HG03342 (cell line): ENCODE measurements around the gene VAC14.
"Not testable (repeated sequence)": the region's sequence is repeated elsewhere in the genome, so short reads cannot be mapped to it uniquely, and the experiment has no call there.

Source experiments
- ATAC-seq: cut with Tn5 transposase; IDR thresholded peaks from one replicate; pipeline ENCODE4 v1.9.1; 2021; ENCODE audit warnings: mild to moderate bottlenecking, moderate library complexity; ENCODE audit not compliant: unreplicated experiment

The VAC14 gene

DNA sequence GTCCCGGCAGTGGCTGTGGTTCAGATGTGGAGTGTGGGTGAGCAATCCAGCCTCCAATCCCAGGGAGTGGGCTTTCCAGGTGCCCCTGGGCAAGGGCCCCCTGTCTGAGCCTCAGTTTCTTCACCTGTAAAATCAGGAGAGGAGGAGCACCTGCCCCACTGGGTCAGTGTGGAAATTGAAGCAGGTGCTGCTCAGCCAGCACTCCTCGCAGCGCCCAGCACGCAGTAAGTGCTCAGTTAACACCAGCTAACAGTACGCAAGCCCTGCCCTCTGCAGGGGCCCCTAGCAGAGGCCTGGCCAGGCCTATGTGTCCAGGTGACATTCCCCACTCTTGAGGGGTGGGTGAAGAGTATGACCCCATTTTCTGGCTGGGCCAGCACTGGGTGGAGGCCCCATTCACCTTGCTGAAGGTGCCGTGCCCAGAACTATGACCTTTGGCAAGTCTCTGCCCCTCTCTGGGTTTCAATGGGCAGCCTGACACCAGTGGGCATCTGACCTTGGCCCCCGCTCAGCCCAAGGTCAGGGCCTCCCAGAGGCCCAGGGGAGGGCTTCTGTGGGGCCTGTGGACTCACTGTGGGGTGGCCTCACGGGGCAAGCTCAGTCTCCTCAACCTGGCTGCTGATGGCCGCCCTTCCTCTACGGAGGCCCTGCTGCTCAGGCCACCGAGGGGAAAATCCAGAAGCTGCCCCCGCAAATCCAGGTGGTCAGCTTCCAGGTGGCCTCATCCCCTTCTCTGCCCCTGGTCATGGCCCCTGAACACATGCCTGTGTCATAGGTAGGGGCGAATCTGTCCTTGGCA lies 117.6 kb downstream of the VAC14 start:
- ATAC-seq, result no peak

DNA sequence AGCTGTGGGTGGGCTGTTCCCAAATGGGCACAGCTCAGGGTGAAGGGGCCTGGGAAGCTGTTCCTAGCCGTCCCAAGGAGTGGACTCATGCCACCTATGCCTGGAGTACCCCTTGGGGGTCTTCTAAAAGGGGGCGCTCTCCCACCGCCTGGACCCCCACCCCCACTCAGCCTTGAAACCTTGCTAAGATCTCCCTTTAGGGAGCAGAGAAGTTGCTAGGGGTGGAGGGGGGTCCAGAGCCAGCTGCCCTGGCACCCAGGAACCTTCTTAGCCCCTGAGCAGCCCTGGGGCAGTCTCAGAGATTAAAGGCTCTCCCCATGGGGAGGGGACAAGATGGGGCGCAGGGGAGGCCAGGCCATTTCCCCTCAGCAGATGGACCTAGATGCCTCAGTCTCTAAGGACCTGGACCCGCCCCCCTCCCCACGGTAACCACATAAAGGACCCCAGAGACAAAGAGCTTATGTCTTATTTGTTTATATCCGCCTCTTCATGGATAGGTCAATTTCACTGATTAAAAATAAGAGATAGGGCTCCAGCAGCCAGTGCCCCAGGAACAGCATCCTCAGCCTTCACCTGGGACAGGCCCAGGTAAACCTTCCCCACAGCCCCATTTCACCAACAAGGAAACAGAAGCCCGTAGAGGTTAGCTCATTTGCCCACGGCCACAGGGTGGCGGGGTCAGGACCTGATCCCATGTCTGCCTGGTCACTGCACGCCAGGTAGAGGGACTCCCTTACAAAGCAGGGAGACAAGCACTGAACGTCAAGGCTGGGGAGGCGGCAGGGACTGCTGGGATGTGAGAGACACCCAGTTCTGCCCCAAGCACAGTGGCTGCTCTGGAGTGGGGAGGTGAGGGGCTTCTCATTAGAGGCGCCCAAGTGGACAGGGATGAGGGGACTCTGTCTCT lies 118.5 kb downstream of the VAC14 start:
- ATAC-seq, result no peak

DNA sequence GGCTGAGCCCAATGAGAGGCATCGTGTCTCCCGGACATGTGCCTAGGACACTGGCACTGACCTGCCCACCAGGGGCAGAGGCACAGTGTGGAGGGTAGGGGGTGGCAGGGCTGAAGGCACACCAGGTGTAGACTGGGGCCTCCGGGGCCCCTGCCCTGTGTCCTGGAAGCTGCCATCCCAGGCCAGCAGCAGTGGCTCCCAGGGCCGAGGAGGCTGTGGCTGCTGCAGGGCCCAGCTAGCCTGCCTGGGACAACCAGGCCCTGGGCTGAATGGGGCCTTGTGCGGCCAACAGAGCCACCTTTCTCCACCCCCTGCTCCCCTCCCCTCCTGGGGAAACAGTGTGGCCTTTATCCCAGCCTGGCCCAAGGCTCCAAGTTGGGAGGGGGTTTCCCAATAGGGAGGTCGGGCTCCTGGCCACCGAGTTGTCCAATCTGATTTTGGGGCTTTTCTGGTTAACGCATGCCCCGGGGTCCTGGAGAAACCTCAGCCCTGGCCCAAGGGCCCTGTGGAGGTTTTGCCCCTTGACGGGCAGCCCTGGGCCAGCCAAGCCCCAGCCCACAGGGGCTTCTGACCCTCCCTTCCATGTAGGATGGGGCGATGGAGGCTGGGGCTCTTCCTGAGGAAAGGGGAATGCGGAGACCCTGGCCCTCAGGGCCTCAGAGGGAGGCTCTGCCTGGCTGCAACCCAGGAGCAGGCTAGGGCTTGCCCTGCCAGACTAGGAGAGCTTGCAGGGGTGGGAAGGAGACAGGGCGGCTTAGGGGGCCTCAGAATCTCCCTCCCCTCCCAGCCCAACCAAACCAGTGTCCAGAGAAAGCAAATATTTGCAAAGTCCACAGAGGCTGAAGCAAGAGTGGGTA lies 119.3 kb downstream of the VAC14 start:
- no peak for ATAC-seq

DNA sequence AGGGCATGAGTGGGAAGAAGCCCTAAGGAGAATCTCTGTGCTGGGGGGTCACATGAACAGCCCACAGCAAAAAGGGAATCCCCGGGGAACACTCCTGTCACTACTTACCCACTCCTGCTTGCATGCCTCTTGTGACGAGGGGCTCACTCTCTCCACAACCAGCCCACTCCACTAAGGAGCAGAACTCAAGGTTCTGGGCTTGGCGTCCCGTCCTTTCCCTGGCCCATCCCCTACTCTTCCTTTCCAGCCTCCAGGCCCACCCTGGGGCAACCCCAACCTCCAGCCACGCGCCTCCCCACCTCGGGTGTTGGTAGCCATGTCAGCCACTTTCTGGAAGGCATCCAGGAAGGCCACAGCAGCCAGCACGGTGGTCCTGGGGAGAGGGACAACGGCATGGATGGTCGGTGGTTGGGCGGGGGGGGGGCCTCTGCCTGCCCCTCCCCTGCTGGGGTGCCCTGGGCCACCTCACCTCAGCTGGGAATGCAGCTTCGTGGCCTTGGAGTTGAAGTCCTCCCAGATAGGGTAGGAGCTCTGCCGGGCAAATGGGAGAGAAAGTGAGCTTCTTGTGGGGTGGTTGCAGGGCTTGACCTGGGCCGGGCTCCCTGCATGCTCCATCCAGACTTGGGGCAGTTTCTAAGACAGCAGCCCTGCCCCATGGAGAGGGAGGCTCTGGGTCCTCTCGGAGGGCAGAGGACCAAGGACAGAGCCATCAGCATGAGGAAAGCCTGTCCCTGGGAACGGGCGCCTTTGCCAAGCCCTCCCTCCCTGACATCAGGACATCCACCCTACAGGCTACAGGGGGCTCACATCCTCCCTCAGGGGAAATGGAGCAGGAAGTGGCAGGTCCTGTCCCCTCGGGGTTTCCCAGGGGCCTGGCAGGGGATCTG lies 120.2 kb downstream of the VAC14 start:
- no peak for ATAC-seq

DNA sequence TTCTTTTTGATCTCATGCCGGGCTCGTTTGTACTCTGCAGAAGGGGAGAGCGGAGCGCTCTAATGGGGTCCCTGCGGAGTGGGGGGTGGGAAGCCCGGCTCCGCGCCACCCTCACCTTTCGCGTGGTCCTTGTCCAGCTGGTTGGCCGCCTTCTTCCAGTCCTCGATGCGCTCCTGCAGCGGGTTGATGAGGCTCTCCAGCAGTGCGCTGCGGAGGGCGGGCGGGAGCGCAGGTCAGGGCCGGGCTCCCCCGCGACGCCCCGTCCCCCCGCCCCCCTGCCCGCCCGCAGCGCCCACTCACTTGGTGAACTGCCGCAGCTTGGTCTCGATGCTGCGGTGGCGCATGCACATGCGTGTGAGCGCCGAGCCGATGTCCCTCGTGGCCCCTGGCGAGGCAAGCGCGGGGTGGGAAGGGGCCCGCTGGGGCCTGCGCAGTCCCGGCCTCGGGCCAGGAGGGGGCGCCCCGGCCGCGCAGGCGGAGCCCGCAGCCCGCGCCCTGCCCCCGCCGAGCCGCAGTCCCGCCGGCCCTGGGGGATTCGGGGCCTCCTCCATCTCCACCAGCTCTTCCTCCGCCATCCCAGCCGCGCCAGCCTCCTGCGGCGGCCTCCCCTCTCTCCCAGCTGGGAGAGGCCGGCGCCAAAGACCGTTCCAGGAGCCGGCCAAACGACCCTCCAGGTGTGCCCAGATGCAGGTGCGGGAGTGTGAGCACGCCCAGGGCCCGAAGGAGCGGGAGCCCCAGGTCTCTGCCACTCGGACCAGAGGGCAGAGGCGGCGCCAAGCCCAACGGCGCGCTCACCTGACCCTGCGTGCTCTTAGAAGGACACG lies 121.1 kb downstream of the VAC14 start:
- ATAC-seq, result no peak

DNA sequence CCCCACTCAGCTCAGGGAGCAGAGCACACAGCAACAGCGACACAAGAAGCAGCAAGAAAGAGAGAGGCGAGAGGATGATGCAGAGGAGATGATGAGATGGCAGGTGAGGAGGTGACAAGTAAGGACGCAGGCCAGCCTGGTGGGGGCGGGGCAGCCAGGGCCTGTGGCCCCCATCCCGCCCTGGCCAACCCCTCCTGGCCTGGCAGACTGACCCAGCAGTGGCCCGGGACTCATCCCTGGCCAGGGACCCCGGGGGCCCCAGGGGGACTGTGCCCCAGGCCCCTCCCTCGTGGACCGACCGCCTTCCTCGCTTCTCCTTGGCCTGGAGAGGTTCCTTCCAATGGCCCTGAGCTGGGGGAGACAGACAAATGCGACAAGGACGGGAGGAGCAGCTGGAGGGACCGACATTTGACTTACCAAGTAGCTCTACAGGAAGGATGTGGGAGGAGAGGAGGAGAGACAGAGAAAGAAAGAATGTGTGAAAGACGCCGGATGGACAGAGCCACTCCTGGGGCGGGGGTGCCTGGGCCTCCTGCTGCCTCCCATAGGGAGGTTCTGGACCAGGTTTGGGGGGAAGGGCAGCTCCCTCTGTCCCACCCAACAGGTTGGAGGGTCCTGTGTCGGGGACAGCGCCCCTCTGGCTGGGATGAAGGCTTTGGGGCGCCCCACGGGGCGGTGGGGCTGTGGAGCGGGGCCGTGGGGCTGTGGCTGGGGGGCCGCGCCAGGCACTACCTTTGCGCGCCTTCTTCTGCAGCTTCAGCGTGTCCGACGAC lies 121.9 kb downstream of the VAC14 start:
- no peak for ATAC-seq

DNA sequence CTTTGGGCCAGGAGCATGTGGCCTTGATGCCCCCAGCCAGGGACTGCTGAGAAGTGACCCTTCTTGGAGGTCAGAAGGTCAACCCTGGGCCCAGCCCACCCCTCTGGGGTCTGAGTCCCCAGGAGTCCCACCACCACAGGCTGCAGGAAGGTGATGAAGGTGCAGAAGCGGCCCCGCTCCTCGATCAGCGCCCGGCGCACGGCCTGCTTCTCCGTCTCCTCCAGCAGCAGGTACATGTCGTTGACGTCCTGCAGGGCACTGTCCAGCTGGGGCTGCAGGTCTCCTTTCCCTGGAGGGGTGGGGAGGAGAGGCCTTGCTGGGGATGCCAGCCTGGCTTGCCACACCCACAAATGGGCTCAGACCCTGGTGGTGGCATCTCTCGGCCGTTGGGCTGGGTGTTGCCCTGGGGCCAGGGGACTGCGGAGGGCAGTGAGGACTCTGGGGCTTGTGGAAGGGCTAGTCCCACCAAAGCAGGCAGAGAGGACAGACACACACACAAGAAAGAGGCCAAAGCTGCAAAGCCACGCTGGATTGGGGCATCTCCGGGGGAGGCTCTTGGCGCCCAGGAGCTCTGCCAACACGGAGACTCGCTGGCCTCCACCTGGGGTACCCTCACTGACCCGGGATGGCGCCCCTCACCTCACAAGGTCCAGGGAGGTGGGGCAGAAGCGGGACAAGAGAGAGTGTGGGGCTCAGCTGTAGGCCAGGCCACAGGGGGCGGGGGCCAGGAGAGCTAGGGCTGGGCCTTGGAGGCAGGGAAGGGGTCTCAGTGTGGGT lies 122.6 kb downstream of the VAC14 start:
- no peak for ATAC-seq

DNA sequence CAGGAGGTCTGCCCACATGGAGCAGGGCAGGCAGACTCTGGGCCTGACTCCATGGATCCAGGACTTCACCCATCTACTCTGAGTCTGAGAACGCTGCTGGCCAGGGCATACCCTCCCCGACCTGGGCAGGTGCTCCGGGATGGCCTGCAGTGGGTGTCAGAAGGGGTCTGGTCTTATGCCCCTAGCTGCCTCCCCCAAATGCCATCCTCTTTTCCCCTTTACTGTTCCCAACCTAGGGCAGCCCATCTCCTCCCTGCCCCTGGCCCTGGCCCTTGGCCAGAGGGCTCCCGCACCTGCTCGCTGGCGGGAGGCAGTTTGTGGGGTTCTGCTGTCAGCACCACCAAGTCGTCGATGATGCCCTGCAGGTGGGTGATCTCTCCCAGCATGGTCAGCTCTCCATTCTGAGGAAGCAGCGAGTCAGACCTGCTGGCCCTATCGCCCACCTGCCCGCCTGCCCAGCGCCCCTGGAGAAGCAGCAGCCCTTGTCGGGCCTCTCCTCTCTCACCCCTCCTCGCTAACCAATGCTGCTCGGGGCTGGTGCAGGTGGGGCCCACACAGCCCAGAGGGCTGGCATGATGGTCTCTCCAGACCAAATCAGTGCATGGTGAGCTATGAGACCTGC lies 123.3 kb downstream of the VAC14 start:
- no peak for ATAC-seq

DNA sequence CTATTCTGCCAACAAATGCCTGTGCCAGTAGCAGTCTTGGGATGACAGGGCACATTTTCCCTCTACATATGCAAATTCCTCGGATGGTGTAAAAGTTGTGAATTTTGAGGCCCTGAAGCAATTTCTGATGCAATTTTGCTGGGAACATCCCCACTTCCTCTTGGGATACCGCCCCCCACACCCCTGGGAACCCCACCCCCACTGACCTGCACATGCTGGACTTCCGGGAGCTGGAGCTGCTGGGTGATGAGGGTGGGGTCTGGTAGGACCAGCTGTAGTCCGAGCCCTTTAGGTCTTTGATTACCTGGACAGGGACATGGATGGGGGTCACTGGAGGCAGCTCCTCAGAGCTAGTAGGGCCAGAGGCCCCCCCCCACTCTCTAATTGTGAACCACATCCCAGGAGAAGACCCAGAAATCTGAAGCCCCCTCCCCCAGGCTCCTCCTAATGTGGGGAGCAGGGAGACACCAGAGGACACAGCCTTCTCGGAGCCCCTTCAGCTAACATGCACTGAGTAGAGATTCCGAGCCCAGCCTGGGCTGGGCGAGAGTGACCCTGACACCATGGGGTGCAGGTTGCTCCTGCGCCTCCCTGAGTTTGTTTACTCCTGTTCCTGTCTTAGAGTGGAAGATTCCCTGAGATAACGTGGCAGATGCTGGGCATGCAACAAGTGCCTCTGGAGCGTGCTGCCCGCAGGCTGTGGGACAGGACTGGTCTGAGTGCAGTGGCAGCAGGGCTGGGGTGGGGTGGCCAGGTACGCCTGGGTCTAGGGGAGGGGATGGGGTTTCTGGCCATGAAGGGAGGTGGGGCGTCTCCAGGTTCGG lies 124.1 kb downstream of the VAC14 start:
- no peak for ATAC-seq

DNA sequence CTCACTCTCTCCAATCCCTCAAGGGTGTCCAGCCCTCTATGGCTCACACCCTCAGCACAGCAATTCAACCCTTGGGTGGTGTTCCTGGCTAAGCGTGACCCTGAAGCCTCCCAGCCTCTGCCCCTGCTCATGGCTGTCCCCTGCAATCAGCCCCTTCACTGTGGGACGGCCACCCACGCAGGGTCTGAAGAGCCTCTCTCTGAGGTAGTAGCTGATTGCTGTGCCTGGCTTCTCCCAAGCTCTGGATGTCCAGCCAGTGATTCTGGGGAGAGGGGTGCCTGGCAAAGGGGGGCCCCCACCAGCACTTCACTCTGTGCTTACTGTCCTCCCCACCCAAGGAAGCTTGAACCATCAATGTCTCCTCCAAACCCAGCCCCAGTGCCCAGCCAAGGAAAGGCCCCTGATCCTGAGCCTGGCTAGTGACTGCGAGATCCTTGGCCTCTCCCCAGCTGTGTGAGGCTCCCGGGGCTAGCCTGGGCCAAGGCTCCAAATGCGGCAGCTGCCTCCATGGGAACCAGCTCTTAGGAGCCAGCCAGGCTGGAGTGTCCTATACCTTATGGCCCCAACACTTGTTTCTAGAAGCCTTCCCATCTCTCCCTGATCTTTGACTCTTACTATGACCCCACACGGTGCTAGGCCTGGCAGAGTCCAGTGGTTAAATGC lies 125.0 kb downstream of the VAC14 start:
- ATAC-seq, result no peak

DNA sequence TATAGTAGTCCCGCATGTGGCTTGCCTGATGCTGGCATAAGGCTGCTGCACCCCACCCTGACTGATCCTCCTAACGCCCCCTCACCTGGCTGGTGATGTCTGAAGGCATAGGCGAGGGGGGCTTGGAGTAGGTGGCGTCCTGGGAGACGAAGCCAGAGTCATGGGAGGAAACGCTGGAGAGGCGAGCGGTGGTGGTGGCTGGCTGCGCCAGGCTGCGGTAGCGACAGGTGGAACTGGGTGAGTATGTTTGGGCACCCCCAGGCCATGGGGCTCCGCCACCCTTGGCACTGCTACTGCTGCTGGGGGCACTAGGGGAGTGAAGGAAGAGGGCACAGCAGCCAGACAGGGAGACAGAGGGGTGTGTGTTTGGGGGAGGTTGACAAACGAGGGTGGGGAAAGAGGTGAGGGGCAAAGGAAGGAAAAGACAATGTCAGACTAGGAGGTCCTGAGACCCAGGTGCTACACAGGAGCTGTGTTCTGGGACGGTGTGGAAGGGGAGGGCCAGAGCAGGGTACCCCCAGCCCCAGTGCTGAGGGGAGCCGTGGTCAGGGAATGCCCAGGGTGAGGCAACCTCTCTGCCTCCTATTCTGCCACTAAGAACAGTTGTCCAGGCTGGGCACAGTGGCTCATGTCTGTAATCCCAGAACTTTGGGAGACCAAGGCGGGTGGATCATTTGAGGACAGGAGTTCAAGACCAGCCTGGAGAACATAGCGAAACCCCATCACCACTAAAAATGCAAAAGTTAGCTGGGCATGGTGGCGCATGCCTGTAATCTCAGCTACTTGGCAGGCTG lies 126.5 kb downstream of the VAC14 start:
- ATAC-seq, result no peak

DNA sequence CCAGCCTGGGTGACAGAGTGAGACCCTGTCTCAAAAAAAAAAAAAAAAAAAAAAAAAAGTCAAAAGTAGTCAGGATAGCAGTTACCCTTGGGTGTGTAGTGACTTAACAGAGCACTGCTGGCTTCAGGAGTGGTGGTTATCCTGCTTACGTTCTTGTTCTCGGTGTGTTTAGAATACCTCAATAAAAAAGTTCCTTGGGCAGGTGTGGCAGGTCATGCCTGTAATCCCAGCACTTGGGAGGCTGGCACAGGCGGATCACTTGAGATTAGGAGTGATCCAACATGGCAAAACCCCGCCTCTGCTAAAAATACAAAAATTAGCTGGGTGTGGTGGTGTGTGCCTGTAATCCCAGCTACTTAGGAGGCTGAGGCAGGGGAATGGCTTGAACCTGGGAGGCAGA lies 130.0 kb downstream of the VAC14 start:
- not testable (repeated sequence) for ATAC-seq

DNA sequence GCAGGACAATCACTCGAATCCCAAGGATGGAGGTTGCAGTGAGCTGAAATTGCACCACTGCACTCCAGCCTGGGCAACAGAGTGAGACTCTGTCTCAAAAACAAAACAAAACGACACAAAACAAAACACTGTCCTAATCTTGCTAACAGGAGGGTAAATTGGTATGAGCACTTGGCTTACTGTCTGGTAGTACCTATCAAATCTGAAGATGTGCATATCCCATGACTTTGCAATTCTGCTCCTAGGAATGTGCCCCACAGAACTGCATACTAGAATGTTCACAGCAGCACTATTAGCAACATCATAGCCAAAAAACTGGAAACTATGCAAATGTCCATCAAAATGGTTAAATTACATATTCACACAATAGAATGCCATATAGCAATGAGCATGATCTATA lies 130.8 kb downstream of the VAC14 start:
- no peak for ATAC-seq

DNA sequence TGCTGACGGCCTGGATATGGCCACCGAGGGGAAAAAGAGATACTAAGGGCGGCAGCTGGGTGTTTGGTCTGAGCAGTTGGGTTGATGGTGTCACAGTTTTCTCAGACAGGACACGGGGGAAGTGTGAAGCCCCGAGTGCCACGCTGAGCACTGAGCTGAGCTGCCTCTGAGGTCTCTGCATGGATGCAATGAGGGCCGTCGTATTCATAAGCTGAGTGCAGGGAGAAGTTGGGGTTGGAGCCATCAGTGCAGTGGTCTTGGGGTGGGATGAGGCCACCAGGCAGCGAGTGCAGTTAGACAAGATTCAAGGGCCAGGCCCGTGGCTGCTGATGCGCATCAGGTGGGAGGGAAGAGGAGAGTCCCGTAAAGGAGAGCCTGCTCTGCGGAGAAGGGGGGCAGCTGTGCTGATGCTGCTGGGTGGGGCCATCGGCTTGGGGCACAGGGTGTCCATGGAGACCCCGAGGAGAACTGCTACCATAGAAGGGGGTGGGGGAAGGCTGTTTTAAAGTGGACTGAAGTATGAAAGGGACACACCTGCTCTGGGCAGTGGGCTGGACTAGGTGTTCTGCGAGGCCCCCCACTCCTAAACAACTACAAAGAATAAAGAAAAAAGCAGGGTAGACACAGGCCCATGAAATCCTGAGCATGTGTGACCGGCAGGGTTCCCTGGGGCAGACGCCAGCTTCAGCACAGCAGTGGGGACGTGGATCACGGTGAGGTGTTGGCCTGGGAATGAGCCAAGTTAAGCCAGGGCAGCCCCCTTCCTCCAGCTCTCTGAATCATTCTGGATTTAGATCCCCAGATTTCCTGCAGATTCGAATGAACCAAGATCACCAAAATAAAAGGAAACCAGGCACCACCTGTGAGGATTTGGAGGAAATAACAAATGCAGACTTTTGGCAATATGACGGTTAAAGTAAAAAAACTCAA lies 134.9 kb downstream of the VAC14 start:
- no peak for ATAC-seq
